Left colon (tissue), 2 donors: ENCODE measurements around the gene CDAN1. TPM values are rescaled to one million over a fixed set of nuclear protein-coding genes. Genes with fewer than 3 reads are reported as not detected.
"Not testable (repeated sequence)": the region's sequence is repeated elsewhere in the genome, so short reads cannot be mapped to it uniquely, and the experiment has no call there.

Experiments
- ATAC-seq: fragments of 200-7000 bp; cut with Tn5 transposase; one replicate; pipeline ENCODE4 v1.9.1; 2020; ENCODE audit warnings: mild to moderate bottlenecking, moderate library complexity
- DNase-seq, 2 donors: peaks; one replicate each; pipeline ENCODE4 v3.0.0-alpha.2; 2020
- intact Hi-C, 2 donors: fragments of 100-400 bp; cut with DNase I in 1 of 2; cut with micrococcal nuclease in 1 of 2; formaldehyde crosslinking; loops; one replicate each; pipeline versions ENCODE4 v1.11.2 to v1.14.0; 2022; cut with DNase I, micrococcal nuclease
- long read RNA-seq: library from polyadenylated mRNA; unstranded; transcript quantifications from one replicate; pipeline ENCODE4 v2.0.0, GENCODE V29; 2021
- total RNA-seq, 2 donors: library from RNA; stranded (reverse); fragmentation: NEBNext Ultra II Directional; extraction: Animal tissue kit (Norgen Biotek cat#: 25700); gene quantifications; one replicate each; pipeline ENCODE4 v1.2.1, GENCODE V29; 2021
- donor health status: DM: no; HTN: no; CAD: no.
- donor health status: DM: yes; HTN: yes; CAD: no.

The CDAN1 gene
- total RNA-seq, result 10 to 100 TPM; 13.8 TPM
- long read RNA-seq, partial matches to known transcripts, result 3 of 4 reads
- long read RNA-seq, other reads (novel, unspliced or antisense), result 1 of 4 reads

GRCh38 chr15:42736793-42737528 lies at the start of gene CDAN1:
Gene CDAN1 (minus strand): TSS chr15:42737128. CDS start chr15:42737102, 26 bp downstream.
- peak; percentile 97 for ATAC-seq
- intact Hi-C loops, result no loop called here
- peak; percentile 92 to 95 for DNase-seq

GRCh38 chr15:42785569-42785968 lies 48.6 kb upstream of the CDAN1 start:
- no peak for ATAC-seq

GRCh38 chr15:42784705-42785104 lies 47.8 kb upstream of the CDAN1 start:
- intact Hi-C loops, result no loop called here
- DNase-seq (no peak), ATAC-seq (no peak)

More at GRCh38 chr15:42785569-42785968, 48.6 kb upstream of the CDAN1 start:
- intact Hi-C loops, result no loop called here
- no peak for DNase-seq

GRCh38 chr15:42782716-42783115 lies 45.8 kb upstream of the CDAN1 start:
- intact Hi-C loops, result no loop called here
- no peak for DNase-seq
- no peak for ATAC-seq

GRCh38 chr15:42775416-42775815 lies 38.5 kb upstream of the CDAN1 start:
- no peak for ATAC-seq
- no peak for DNase-seq
- intact Hi-C loops, result no loop called here

GRCh38 chr15:42772901-42773300 lies 36.0 kb upstream of the CDAN1 start:
- ATAC-seq, result no peak
- no peak for DNase-seq
- intact Hi-C loops, result no loop called here

GRCh38 chr15:42772144-42772543 lies 35.2 kb upstream of the CDAN1 start:
- ATAC-seq (no peak), DNase-seq (peak in 1 of 2 donors; percentile 12)
- intact Hi-C loops, result no loop called here

- ATAC-seq, DNase-seq, intact Hi-C loops: not testable (repeated sequence)
These were observed 29.2 kb upstream of the CDAN1 start for GRCh38 chr15:42766109-42766508.

- ATAC-seq, intact Hi-C loops, DNase-seq: not testable (repeated sequence)
These were observed 27.3 kb upstream of the CDAN1 start for GRCh38 chr15:42764154-42764731.

- intact Hi-C loops, DNase-seq, ATAC-seq: not testable (repeated sequence)
These were observed 24.9 kb upstream of the CDAN1 start for GRCh38 chr15:42761813-42762212.

- no peak for DNase-seq
- no peak for ATAC-seq
- intact Hi-C loops, result no loop called here
These were observed 23.8 kb upstream of the CDAN1 start for GRCh38 chr15:42760759-42761158.

- ATAC-seq, result no peak
- intact Hi-C loops, result no loop called here
- DNase-seq, result no peak
These were observed 22.2 kb upstream of the CDAN1 start for GRCh38 chr15:42759093-42759492.

GRCh38 chr15:42750306-42750705 lies 13.4 kb upstream of the CDAN1 start:
- DNase-seq (no peak), ATAC-seq (peak; percentile 31)
- intact Hi-C loops, result no loop called here

- intact Hi-C loops, result no loop called here
- DNase-seq, result no peak
These were observed 12.3 kb upstream of the CDAN1 start for GRCh38 chr15:42749266-42749665.

GRCh38 chr15:42744195-42744594 lies 7.3 kb upstream of the CDAN1 start:
- ATAC-seq (no peak), DNase-seq (no peak)
- intact Hi-C loops, result no loop called here

More at GRCh38 chr15:42749266-42749665, 12.3 kb upstream of the CDAN1 start:
- no peak for ATAC-seq

- intact Hi-C loops, result no loop called here
- ATAC-seq, result no peak
- no peak for DNase-seq
These were observed 5.2 kb upstream of the CDAN1 start for GRCh38 chr15:42742149-42742548.

- ATAC-seq (no peak), DNase-seq (no peak)
- intact Hi-C loops, result no loop called here
These were observed 4.8 kb upstream of the CDAN1 start for GRCh38 chr15:42741710-42742109.

GRCh38 chr15:42737529-42738328 lies 801 bp upstream of the CDAN1 start:
- intact Hi-C loops, result no loop called here
- peak in 1 of 2 donors; percentile 69 for DNase-seq
- ATAC-seq, result peak; percentile 64

- intact Hi-C loops, result no loop called here
- ATAC-seq (peak; percentile 33), DNase-seq (peak in 1 of 2 donors; percentile 23)
These were observed 643 bp downstream of the CDAN1 start for GRCh38 chr15:42736178-42736792.
